Tibial nerve (tissue), 3 donors: ENCODE results near the gene TBX5.

Source experiments
- CTCF ChIP-seq, 5 experiments: fragments of 200-600 bp in 3 of 5; fragments of 450-650 bp in 2 of 5; sonication (generic) in 3 of 5; IDR thresholded peaks; one replicate each; pipeline ENCODE4 v1.5.1; 2016 to 2019; ENCODE audit warnings: antibody characterized with exemption in 5 of 5, mild to moderate bottlenecking in 3 of 5, moderate library complexity in 2 of 5
- POLR2A ChIP-seq, 2 donors: fragments of 450-650 bp; IDR thresholded peaks; one replicate each; pipeline ENCODE4 v1.6.1; 2017; ENCODE audit warnings: antibody characterized with exemption in 2 of 2, mild to moderate bottlenecking in 2 of 2, moderate library complexity in 2 of 2

- TF ChIP-seq POLR2A (IDR thresholded peaks at IDR 0.05) (no peak), CTCF (IDR thresholded peaks at IDR 0.05) (no peak)
Observed at GRCh38 chr12:114371733-114372132, 34.2 kb downstream of the TBX5 start.
